PFSK-1 (cell line): ENCODE results near the gene COL19A1.

ENCODE experiments used
- FOXP2 ChIP-seq: optimal IDR thresholded peaks from 2 replicates; pipeline ENCODE3; 2011; ENCODE audit warnings: borderline replicate concordance, control low read depth, inconsistent platforms; ENCODE audit not compliant: insufficient read depth; ENCODE audit errors: extremely low read length, extremely low read depth
- POLR2AphosphoS5 ChIP-seq: IDR thresholded peaks from 2 replicates; pipeline ENCODE4 v1.6.1; 2012; ENCODE audit warnings: low read depth, mild to moderate bottlenecking, control low read depth, low read length, moderate library complexity
- SIN3A ChIP-seq: IDR thresholded peaks from 2 replicates; pipeline ENCODE4 v1.6.1; 2012; ENCODE audit warnings: mild to moderate bottlenecking, low read length, moderate library complexity, borderline replicate concordance; ENCODE audit not compliant: insufficient read depth
- TAF1 ChIP-seq: IDR thresholded peaks from 2 replicates; pipeline ENCODE4 v1.6.1; 2012; ENCODE audit warnings: low read length, control low read depth, borderline replicate concordance; ENCODE audit not compliant: insufficient read depth
- TF ChIP-seq, protein P1 (sequence below), 2 experiments: IDR thresholded peaks; 2 replicates each; pipeline versions ENCODE4 v1.6.1 to v1.8.0; 2011 to 2012; ENCODE audit warnings: low read depth in 2 of 2, low read length in 2 of 2, control low read depth in 1 of 2, inconsistent platforms in 1 of 2, mild to moderate bottlenecking in 1 of 2, moderate library complexity in 1 of 2; ENCODE audit not compliant: insufficient read depth in 1 of 2

DNA sequence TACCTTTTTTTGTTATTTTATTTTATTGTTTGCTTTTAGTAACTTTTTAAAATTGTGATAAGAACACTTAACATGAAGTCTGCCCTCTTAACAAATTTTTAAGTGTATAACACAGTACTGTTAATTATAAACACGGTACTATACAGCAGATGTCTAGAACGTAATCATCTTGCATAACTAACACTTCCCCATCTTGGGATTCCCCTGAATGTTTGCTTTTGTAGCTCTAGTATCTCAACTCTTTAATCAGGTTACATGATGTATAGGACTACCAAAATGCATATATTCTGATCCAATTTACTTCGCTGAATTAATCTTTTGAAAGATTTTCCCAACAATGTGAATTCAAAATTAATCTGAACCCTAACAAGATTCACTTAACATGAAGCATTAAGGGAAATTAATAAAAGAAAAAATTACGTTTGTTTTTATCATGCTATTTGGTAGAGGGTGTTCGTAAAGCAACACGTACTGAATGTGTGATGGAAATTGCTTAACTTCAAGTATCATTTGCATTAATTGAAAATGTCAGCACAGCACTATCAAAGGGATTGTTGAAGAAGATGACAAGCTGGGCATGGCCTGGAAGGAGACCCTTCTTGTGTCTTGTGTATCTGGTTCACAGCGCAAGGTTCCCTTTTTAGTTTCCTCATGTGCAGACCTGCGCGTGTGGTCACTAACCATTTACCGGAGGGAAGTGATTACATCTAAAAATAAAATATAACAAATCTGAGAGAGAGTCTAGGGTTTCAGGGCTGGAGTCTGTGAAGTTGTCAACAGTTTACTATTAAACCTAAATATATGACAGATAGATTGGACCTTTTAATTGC lies 15.2 kb downstream of the COL19A1 start:
- TF ChIP-seq, protein P1, sequence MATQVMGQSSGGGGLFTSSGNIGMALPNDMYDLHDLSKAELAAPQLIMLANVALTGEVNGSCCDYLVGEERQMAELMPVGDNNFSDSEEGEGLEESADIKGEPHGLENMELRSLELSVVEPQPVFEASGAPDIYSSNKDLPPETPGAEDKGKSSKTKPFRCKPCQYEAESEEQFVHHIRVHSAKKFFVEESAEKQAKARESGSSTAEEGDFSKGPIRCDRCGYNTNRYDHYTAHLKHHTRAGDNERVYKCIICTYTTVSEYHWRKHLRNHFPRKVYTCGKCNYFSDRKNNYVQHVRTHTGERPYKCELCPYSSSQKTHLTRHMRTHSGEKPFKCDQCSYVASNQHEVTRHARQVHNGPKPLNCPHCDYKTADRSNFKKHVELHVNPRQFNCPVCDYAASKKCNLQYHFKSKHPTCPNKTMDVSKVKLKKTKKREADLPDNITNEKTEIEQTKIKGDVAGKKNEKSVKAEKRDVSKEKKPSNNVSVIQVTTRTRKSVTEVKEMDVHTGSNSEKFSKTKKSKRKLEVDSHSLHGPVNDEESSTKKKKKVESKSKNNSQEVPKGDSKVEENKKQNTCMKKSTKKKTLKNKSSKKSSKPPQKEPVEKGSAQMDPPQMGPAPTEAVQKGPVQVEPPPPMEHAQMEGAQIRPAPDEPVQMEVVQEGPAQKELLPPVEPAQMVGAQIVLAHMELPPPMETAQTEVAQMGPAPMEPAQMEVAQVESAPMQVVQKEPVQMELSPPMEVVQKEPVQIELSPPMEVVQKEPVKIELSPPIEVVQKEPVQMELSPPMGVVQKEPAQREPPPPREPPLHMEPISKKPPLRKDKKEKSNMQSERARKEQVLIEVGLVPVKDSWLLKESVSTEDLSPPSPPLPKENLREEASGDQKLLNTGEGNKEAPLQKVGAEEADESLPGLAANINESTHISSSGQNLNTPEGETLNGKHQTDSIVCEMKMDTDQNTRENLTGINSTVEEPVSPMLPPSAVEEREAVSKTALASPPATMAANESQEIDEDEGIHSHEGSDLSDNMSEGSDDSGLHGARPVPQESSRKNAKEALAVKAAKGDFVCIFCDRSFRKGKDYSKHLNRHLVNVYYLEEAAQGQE (IDR thresholded peaks at IDR 0.05; ENCODE audit: insufficient read depth in 1 of 2, low read depth in 2 of 2, low read length in 2 of 2): no peak
- TF ChIP-seq TAF1: no peak
- no peak for TF ChIP-seq POLR2AphosphoS5
- no peak for TF ChIP-seq SIN3A
- no peak for TF ChIP-seq FOXP2
